ACC112 (cell line): ENCODE results near the gene ITM2A.

Experiments used
- H2AFZ ChIP-seq: fragments of 200-600 bp; sonication (generic); one replicate; pipeline ENCODE4 v1.6.0; 2017; ENCODE audit warnings: antibody characterized with exemption, low read length; ENCODE audit not compliant: unreplicated experiment
- H3K27ac ChIP-seq: fragments of 200-600 bp; sonication (generic); 2 replicates; pipeline ENCODE4 v1.5.1; 2014; ENCODE audit warnings: low read depth, mild to moderate bottlenecking, antibody characterized with exemption, low read length, moderate library complexity
- H3K27me3 ChIP-seq: fragments of 200-600 bp; sonication (generic); 2 replicates; pipeline ENCODE4 v1.6.1; 2014; ENCODE audit warnings: mild to moderate bottlenecking, antibody characterized with exemption, low read length, moderate library complexity, mixed read lengths; ENCODE audit not compliant: insufficient read depth
- H3K36me3 ChIP-seq: fragments of 200-600 bp; sonication (generic); 2 replicates; pipeline ENCODE4 v1.6.1; 2016; ENCODE audit warnings: mild to moderate bottlenecking, antibody characterized with exemption, low read length, moderate library complexity, mixed read lengths; ENCODE audit not compliant: insufficient read depth
- H3K4me1 ChIP-seq: fragments of 200-600 bp; sonication (generic); one replicate; pipeline ENCODE4 v1.6.1; 2016; ENCODE audit warnings: low read length, mixed read lengths; ENCODE audit not compliant: insufficient read depth, unreplicated experiment, control insufficient read depth
- H3K4me3 ChIP-seq: fragments of 200-600 bp; sonication (generic); 2 replicates; pipeline ENCODE4 v1.5.1; 2014; ENCODE audit warnings: mild to moderate bottlenecking, low read depth, low read length
- H3K79me2 ChIP-seq: fragments of 200-600 bp; sonication (generic); one replicate; pipeline ENCODE4 v1.6.0; 2016; ENCODE audit warnings: low read length; ENCODE audit not compliant: control insufficient read depth, unreplicated experiment, insufficient read depth

Gene ITM2A

DNA sequence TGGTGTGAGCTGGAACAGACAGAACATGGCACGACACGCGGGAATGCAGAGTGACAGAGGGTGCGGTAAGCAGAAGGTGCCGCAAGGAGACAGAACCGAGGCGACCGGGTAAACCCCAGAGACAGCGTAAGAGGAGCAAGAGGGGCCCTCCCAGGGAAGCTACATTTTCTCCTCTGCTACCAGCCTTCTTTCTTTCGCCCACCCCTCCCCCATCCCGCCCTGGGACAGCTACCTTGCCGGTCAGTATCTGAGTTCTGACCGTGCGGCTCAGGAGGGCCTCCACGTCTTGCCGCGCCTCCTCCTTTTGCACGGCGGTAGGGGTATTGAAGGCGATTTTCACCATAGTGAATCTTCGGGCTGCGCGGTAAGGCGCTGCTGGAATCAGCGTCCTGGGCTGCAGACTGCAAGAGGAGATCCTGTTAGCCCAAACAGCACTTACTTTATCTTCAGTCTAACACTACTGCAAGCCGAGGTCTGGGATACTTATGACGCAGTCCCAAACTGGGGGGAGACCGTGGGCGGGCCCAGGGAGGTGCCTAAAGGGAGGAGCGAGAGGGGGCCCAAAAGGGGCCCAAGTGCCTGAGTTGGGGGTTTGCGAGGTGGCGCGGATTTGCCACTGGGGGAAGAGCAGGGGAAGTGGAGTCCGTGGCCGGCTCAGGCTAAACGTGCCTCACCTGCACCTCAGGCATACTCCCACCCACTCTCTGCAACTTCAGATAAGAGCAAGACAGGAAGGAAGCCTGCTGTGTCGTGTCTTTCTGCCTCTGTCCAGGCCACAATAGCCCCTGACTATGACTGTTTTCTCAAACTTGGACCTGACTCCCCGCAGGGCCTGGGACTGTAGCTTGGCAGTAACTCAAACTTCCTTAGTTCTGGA, at the start of gene ITM2A:
Gene ITM2A, minus strand, starts transcription at position 462 of the 877 bp plus-strand sequence. Its CDS starts 119 bp downstream, at position 343.
- no peak within 1 kb of the TSS for H3K4me3 ChIP-seq
- H3K36me3 ChIP-seq, result no peaks in the 10 kb centered on the region
- no peaks in the 10 kb centered on the region for H3K4me1 ChIP-seq
- no peak within 1 kb of the TSS for H2AFZ ChIP-seq
- H3K79me2 ChIP-seq, result no peaks in the 10 kb centered on the region
- H3K27ac ChIP-seq, result no peak within 1 kb of the TSS
- no peaks in the 10 kb centered on the region for H3K27me3 ChIP-seq

GRCh38 chrX:79415056-79415455, 47.9 kb upstream of the ITM2A start:
- H2AFZ ChIP-seq, result no peak overlapping the region
- no peaks in the 10 kb centered on the region for H3K79me2 ChIP-seq
- H3K4me3 ChIP-seq, result no peak overlapping the region
- H3K4me1 ChIP-seq, result no peaks in the 10 kb centered on the region
- no peaks in the 10 kb centered on the region for H3K27me3 ChIP-seq
- H3K27ac ChIP-seq, result no peak overlapping the region
- H3K36me3 ChIP-seq, result no peaks in the 10 kb centered on the region

GRCh38 chrX:79413963-79414362, 46.8 kb upstream of the ITM2A start:
- no peaks in the 10 kb centered on the region for H3K36me3 ChIP-seq
- no peak overlapping the region for H3K4me3 ChIP-seq
- H3K27me3 ChIP-seq, result no peaks in the 10 kb centered on the region
- H3K4me1 ChIP-seq, result no peaks in the 10 kb centered on the region
- no peaks in the 10 kb centered on the region for H3K79me2 ChIP-seq
- no peak overlapping the region for H3K27ac ChIP-seq
- H2AFZ ChIP-seq, result no peak overlapping the region

DNA sequence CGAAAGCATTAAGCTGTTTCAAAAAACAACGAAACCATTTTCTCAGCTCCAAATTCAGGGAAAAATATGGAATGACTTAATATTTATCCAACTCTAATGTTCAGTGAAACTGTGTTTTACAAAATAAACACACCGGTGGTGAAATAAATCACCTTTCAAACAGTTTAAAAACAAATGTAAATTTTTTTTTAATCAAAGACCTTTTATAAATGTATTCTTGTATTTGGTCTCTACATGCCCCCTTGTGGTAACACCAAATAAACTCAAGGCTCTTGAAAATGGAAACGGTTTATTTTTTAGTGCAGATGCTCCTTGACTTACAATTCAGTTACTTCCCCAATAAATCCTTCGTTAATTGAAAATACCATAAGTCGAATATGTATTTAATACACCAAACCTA, 45.8 kb upstream of the ITM2A start:
- Histone ChIP-seq H3K4me3 (peak overlapping the region; percentile 62), H3K79me2 (no peaks in the 10 kb centered on the region), H3K36me3 (no peaks in the 10 kb centered on the region), H2AFZ (no peak overlapping the region), H3K4me1 (no peaks in the 10 kb centered on the region), H3K27ac (no peak overlapping the region), H3K27me3 (no peaks in the 10 kb centered on the region)

GRCh38 chrX:79412166-79412565, 45.0 kb upstream of the ITM2A start:
- Histone ChIP-seq H2AFZ (no peak overlapping the region), H3K36me3 (no peaks in the 10 kb centered on the region), H3K79me2 (no peaks in the 10 kb centered on the region), H3K4me3 (no peak overlapping the region), H3K4me1 (no peaks in the 10 kb centered on the region), H3K27ac (no peak overlapping the region), H3K27me3 (no peaks in the 10 kb centered on the region)

GRCh38 chrX:79409657-79410056, 42.5 kb upstream of the ITM2A start:
- Histone ChIP-seq H3K79me2 (no peaks in the 10 kb centered on the region), H3K36me3 (no peaks in the 10 kb centered on the region), H3K4me1 (no peaks in the 10 kb centered on the region), H3K27ac (no peak overlapping the region), H3K27me3 (no peaks in the 10 kb centered on the region), H3K4me3 (no peak overlapping the region), H2AFZ (no peak overlapping the region)

DNA sequence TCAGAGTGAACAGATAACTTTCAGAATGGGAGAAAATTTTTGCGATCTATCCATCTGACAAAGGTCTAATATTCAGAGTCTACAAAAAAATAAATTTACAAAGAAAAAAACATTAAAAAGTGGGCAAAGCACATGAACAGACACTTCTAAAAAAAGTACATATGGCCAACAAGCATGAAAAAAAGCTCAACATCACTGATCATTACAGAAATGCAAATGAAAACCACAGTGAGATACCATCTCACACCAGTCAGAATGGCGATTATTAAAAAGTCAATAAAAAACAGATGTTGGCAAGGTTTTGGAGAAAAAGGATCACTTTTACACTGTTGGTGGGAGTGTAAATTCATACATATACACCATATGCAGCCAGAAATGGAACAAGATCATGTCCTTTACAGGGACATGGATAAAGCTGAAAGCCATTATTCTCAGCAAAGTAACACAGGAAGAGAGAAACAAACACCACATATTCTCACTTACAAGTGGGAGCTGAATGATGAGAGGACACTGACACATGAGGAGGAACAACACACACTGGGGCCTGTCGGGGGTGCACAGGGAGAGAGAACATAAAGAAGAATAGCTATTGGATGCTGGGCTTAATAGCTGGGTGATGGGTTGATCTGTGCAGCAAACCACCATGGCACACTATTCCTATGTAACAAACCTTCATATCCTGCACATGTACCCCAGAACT, 41.6 kb upstream of the ITM2A start:
- H3K36me3 ChIP-seq, result no peaks in the 10 kb centered on the region
- no peak overlapping the region for H2AFZ ChIP-seq
- H3K27me3 ChIP-seq, result no peaks in the 10 kb centered on the region
- no peak overlapping the region for H3K27ac ChIP-seq
- no peaks in the 10 kb centered on the region for H3K4me1 ChIP-seq
- no peaks in the 10 kb centered on the region for H3K79me2 ChIP-seq
- H3K4me3 ChIP-seq, result no peak overlapping the region

DNA sequence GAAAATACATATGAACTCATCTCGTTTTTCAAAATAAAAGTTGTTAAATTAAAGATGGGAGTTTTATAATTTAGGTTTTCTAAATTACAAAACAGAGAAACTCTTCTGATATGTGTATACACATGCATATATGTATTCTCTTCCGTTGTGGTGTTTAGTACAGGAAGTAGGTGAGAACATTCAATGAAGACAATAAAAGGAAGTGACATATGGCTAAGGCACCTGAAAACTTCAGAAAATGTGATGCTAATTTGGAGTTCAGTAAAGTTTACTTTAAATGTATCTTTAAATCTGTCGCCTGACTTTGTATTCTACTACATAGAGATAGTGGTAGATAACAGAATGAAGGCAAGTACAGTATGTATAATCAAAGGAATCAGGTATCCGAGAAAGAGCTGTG, 33.5 kb upstream of the ITM2A start:
- Histone ChIP-seq H2AFZ (no peak overlapping the region), H3K4me3 (no peak overlapping the region), H3K27ac (no peak overlapping the region), H3K4me1 (no peaks in the 10 kb centered on the region), H3K27me3 (no peaks in the 10 kb centered on the region), H3K79me2 (no peaks in the 10 kb centered on the region), H3K36me3 (no peaks in the 10 kb centered on the region)

GRCh38 chrX:79375340-79375739, 8.2 kb upstream of the ITM2A start:
- Histone ChIP-seq H3K36me3 (no peaks in the 10 kb centered on the region), H2AFZ (no peak overlapping the region), H3K27ac (no peak overlapping the region), H3K79me2 (no peaks in the 10 kb centered on the region), H3K4me3 (no peak overlapping the region), H3K4me1 (no peaks in the 10 kb centered on the region), H3K27me3 (no peaks in the 10 kb centered on the region)

DNA sequence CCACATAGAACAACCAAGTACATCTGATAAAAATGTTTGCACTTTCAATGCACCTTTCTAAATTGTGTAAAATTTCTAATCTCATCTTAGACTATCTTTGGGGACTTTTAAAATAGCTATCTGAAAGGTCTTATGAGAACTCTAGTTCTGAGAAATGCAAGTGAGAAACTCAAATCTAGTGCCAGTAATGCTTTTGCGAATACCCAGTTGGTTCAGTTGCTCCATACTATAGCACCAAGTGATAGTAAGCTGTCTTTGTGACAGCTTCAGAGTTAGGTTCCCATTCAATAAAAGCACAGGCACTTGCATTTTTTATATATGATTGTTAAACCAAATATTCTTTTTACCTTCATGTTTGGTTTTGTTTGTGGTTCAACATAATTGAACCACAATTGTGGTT, 4.5 kb upstream of the ITM2A start:
- H3K27ac ChIP-seq, result no peak overlapping the region
- H2AFZ ChIP-seq, result no peak overlapping the region
- no peaks in the 10 kb centered on the region for H3K4me1 ChIP-seq
- no peaks in the 10 kb centered on the region for H3K27me3 ChIP-seq
- no peaks in the 10 kb centered on the region for H3K36me3 ChIP-seq
- H3K79me2 ChIP-seq, result no peaks in the 10 kb centered on the region
- H3K4me3 ChIP-seq, result no peak overlapping the region

DNA sequence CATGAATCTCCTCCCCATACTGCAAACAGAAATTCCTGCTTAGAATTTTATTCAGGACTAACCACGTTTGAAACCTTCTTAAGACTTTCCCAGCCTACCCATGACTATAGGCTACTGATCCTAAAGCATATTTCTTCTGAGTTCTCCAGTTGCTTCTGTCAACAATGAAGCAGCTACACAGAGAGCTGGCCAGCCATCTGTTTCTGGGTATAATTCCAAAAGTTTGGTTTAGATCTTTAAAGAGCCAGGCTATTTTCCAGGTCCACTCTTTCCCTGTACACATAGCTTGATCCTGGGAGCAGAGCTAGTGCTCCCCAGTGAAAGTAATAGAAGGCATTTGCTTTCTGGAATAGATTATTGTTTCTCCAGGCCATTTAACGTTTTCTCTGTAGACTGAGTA, 4.0 kb upstream of the ITM2A start:
- no peak overlapping the region for H2AFZ ChIP-seq
- H3K27ac ChIP-seq, result no peak overlapping the region
- H3K4me3 ChIP-seq, result no peak overlapping the region
- H3K27me3 ChIP-seq, result no peaks in the 10 kb centered on the region
- no peaks in the 10 kb centered on the region for H3K36me3 ChIP-seq
- H3K4me1 ChIP-seq, result no peaks in the 10 kb centered on the region
- H3K79me2 ChIP-seq, result no peaks in the 10 kb centered on the region
